NCI-H69 (cell line): ENCODE data around the gene GIGYF2.
"Not testable (repeated sequence)": the region's sequence is repeated elsewhere in the genome, so short reads cannot be mapped to it uniquely, and the experiment has no call there.

Experiments
- DNase-seq: peaks from one replicate; lab custom pipeline; 2025; lab: John Stamatoyannopoulos, UW

Gene GIGYF2

DNA sequence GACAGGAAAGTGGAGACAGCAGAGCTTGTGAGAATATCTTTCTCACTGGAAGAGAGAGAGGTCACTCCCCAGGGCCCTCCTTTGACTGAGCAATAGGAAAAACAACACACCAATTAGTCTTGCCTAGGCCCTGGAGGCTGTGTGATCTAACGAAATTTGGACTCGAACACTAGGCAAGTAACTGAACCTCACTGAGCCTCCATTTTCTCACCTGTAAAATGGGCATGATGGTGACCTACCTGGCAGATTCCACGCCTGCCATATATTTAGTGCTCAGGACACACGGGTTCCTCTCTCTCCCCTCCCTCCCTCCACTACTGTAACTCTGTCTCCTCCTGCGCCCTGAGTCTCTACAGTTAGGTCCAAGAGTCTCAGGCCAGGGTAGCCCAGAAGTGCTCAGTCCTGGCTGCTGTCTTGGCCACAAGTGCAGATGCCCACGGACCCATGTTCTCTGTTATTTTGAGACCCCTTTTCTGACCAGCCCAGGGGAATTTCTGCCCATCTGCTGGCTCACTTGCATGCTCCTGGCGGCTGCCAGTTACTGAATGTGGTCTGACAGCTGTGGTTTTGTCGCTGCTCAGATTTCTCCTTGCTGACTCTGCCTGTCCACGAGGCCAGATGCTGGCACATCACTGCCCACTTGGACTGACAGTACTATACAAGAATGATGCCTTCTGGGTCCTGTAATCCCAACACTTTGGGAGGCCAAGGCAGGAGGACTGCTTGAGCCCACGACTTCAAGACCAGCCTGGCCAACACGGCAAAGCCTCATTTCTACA is 9.6 kb upstream of the GIGYF2 start:
- no peak for DNase-seq

DNA sequence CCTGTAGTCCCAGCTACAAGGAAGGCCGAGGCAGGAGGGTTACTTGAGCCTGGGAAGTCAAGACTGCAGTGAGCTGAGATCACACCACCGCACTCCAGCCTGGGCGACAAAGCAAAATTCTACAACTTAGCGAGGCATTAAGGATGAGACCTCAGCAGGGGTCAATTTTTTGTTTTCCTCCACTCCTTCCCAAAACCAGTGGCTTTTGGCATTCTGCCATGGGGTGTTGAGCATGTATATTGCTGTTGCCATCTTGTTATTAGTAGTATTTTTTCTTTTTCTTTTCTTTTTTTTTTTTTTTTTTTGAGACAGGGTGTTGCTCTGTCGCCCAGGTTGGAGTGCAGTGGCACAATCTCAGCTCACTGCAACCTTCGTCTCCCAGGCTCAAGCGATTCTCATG is 8.9 kb upstream of the GIGYF2 start:
- peak; percentile 14 for DNase-seq

DNA sequence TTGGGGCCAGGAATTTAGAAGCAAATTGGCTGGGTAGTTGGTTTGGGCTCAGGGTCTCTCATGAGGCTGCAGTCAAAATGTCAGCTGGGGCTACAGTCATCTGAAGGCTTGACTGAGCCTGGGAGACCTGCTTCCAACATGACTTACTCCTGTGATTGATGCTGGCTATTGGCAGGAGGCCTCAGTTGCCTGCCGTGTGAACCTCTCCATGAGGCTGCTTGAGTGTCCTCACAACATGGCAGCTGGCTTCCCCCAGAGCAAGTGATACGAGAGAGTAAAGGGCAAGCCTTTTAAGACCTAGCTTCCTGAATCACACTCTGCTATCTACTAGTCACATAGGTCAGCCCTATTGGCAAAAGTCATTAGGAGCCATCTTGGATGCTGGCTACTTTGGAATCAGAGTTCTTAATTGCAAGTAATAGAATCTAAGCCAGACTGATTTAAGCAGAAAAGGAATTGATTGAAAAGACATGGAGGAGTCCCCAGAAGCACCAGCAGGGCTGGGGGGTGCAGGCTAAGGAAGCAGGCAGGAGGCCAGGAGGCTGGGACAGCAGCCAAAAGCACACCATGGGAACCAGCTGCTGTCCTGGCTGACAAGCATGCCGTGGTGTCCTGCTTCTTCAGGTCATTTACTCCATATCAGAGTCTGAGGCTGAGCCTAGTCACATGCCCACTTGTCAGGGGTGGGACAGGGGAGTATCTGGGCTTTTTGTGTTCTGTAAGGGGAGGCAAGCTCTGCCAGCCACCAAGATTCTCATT is 7.8 kb upstream of the GIGYF2 start:
- DNase-seq = peak; percentile 76

DNA sequence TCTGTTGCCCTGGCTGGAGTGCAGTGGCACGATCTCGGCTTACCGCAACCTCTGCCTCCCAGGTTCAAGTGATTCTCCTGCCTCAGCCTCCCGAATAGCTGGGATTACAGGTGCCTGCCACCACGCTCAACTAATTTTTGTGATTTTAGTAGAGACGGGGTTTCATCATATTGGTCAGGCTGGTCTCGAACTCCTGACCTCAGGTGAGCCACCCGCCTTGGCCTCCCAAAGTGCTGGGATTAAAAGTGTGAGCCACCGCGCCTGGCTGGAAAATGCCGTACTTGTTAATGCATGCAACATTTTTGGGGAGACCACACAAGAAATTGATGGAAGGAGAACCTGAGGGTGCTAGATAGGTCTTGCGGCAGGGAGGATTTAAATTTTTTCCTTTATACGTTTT is 6.0 kb upstream of the GIGYF2 start:
- DNase-seq = not testable (repeated sequence)

DNA sequence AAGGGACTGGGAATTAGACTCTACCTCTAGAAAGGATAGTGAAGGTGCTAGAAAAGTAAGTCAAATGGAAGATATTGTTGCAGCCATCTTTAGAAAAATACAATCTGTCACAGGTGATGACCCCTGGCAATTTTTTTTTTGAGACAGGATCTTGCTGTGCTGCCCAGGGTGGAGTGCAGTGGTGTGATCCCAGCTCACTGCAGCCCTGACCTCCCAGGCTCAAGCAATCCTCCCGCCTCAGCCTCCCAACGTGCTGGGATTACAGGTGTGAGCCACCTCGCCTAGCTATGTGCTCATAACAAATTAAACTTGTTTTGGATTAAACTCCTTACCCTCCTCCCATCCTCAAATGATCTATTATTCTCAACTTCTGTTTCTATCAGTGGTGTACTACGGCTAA is 3.8 kb upstream of the GIGYF2 start:
- DNase-seq = no peak

DNA sequence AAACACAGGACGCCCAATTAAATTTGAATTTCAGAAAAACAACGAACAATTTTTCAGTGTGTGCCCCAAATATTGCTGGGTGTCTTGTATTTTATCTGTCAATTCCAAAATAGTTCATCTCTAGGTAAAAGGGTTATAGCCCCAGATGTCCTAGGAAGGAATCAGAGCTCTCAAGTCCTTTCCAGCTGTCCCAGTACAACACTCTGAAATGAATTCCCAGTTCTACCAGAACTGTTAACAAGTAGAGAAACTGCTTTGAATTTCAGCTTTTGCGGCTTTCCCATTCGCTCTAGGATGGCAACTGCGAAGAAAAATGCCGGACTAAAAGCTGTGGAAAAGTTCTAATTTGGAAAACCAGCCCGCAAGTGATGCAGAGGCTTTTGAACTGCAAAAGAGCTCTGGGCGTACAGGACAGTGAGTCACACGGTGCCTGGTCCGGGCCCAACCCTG is 497 bp upstream of the GIGYF2 start:
- DNase-seq = no peak

DNA sequence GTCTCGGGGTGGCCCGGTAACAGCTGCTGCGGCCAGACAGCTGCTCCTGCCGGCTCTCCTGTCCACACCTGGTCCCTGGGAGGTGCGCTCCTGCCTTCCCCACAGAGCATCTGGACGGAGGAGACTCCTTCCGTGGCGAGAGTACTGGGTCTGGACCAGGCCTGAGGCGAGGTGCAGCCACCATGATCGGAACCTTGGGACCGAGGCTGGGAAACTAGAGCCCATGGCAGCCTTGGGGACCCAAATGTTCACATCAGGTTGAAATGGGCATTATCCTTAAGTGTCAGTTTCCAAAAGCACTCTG is 628 bp downstream of the GIGYF2 start:
- DNase-seq = peak; percentile 52

DNA sequence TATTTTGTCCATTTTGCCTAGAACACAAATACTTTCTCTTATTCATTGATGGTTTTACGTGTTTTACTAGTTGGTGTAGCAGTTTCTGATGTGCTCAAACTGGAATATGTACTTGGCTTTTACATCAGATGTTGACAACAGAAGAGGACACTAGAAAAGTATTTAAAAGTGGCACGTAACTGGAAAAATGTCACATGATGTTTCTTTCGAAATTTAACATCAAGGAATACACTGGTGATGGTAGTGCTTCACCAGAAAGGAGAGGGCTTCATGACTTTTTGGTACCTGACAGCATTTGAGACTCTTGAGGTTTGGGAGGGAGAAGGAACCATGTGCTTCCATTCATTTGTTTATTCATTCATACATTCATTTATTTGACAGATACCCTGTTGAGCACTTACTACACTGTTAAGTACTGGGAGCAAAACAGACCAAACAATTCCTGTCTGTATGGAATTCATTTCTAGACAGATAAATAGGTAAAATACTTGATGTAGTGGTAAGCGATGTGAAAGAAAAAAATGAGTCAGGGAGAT is 1.5 kb downstream of the GIGYF2 start:
- DNase-seq = no peak

DNA sequence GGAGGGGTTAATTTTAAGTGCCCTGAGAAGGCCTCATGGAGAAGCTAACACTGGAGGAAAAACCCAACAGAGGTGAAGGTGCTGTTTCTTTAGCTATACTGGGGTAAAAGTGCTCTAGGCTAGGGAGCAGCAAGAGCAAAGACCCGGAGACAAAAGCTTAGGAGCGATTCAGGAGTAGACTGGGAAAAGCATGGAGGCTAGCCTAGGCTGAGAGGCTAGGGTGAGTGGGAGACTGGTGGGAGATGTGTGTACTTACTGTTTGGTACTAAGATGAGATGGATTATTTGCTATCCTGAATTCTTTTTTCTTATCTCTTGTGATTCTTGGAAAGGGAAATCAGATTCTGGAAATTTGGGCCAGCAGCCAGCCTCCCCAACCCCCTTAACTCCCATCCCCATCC is 2.0 kb downstream of the GIGYF2 start:
- DNase-seq = peak; percentile 14

DNA sequence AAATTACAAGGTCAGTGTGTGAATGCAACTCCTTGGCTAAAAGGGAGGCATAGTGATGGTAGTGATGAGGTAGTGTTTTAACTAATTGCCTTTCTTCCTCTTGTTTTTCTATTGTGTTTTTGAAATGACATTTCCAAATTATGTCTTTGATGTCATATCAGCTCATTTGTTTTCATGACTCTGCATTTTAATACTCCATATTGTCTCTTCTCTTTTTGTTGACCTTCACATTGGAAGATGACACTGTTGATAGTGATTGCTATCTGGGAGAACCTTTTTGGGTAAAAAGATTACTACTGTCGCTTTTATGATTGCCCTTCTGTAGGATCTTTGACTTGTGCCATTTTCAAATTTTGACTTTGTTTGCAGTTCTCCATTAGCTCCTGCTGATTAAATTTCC is 3.0 kb downstream of the GIGYF2 start:
- DNase-seq = no peak

DNA sequence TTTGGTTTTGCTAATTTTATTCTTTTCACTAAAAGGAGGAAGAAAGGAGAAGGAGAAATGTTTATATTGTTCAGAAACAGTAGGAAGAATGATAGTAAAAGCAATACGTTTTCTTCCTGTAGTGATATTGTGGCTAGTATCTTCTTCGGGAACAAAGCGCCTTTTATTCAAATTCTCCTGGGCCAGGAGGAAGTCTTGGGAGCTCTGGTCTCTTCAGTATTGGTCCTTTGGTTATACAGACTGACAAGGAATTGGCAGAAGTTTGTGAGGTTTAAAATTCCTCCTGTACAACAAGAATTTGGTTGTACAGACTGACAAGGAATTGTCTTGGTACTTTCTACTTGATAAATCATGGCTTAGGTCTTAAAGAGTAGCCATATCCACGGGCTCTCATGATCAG is 9.9 kb downstream of the GIGYF2 start:
- no peak for DNase-seq

DNA sequence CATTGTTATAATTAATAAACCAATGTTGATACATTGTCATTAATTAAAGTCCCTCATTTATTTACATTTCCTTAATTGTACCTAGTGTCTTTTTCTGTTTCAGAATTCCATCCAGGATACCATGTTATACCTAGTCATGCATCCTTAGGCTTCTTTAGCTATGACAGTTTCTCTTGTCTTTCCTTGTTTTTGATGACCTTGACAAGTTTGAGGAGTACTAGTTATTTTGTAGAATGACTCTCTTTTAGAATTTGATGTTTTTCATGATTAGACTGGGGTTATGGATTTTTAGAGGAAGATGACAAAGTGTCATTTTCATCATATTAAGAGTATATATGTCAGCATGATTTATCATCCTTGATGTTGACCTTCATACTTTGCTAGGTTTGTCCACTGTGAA is 16.4 kb downstream of the GIGYF2 start:
- no peak for DNase-seq

DNA sequence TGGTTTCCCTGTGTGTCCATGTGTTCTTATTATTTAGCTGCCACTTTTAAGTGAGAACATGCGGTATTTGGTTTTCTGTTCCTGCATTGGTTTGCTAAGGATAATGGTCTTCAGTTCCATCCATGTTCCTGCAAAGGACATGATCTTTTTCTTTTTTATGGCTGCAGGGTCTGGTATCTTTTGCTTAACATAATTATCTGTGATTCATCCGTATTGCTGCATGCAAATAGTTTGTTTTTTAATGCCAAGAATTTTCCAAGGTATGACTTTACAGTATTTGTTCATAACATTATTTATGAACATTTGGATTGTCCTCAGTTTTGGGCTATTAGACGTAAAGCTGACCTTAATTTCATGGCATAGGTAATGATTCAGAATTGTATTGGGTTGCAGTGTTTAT is 17.8 kb downstream of the GIGYF2 start:
- DNase-seq = no peak

DNA sequence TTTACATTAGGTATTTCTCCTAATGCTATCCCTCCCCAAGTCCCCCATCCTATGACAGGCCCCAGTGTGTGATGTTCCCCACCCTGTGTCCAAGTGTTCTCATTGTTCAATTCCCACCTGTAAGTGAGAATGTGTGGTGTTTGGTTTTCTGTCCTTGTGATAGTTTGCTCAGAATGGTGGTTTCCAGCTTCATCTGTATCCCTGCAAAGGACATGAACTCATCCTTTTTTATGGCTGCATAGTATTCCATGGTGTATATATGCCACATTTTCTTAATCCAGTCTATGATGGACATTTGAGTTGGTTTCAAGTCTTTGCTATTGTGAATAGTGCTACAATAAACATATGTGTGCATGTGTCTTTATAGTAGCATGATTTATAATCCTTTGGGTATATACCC is 22.9 kb downstream of the GIGYF2 start:
- not testable (repeated sequence) for DNase-seq

DNA sequence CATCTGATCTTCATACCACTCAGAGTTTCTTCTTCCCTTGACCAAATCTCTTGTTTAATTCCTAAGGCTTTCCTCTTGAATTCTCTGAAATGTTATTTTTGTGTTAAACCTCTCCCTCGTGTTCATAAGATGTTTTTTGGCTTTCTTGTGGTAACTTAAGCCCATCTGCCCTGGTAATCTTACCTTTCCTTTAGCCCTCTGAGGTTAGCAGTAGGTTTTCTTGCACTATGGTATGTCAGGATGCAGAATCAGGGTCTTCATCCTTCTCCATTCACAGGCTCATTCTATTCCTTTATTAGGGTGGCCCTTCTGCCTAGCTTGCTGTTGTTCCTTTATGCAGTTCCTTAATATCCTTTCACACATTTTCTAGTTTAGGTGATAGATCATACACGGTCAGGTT is 24.1 kb downstream of the GIGYF2 start:
- no peak for DNase-seq

DNA sequence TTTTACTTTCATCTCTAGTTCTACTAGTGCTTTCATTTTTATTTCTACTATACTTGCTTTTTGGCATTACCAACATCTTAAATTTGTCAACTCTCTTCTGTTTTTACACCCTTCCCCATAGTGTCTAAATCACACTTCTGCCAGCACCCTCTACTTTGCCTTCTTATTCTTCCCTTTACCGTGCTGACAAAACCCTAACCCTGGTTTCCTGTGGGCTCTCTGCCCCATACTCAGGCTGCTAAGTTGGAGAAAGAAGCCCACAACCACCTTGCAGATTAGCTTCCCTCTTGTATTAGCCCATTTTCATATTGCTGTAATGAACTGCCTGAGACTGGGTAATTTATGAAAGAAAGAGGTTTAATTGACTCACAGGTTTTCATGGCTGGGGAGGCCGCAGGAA is 24.8 kb downstream of the GIGYF2 start:
- no peak for DNase-seq

DNA sequence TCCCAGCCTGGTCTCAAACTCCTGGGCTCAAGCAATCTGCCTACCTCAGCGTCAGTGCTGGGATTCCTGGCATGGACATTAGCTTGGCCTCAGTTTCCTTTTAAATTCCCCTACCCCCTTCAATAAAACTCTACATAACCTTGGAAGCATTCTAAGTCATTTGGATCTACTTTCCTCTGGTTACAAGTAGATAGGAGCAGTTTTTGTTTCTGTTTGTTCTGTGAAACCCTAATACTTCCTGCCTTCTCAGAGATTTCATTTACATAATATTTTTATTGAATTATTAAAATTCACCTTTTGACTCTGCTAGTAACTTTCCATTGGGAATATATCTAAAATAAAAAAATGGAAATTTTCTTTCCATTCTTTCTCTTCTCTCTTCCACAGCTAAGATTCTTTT is 25.9 kb downstream of the GIGYF2 start:
- DNase-seq = no peak

DNA sequence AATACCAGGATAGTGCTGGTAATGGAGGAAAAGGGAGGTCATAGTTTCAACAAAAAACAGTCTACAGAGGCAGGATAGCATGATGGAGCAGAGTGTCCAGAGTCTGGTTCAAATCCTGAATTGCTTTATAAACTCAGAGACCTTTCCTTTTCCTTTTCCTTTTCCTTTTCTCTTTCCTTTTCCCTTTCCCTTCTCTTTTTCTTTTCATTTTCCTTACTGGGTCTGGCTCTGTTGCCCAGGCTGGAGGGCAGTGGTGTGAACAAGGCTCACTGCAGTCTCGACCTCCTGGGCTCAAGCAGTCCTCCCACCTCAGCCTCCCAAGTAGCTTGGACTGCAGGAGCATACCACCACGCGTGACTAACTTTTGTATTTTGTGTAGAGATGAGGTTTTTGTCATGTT is 31.7 kb downstream of the GIGYF2 start:
- no peak for DNase-seq

DNA sequence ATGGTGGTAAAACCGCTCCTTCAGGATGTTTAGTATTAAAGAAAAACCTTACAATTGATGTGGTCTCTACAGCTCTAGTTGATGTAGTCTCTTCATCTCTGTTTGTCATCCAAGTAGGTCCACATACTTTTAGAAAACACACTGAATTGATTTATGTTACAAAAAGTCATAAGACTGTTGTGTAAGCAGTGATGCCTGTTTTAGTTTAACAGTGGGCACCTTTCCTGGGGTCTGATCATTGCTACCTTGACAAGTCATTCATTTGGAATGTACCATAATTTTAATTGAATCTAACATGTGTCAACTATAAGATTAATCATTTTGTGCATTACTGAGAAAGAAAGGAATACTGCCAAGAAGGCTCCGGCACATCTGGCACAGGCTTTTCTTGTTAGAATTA is 34.3 kb downstream of the GIGYF2 start:
- DNase-seq = no peak

DNA sequence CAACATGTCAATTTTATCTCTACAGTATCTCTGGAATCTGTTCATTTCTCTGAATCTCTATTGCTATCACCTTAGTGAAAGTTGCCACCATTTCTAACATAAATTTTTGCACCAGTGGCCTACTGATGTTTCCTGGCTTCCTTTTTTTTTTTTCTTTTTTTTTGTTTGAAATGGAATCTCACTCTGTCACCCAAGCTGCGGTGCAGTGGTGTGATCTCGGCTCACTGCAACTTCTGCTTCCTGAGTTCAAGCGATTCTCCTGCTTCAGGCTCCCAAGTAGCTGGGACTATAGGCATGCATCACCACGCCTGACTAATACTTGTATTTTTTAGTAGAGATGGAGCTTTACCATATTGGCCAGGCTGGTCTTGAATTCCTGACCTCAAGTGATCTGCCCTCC is 44.2 kb downstream of the GIGYF2 start:
- DNase-seq = no peak

DNA sequence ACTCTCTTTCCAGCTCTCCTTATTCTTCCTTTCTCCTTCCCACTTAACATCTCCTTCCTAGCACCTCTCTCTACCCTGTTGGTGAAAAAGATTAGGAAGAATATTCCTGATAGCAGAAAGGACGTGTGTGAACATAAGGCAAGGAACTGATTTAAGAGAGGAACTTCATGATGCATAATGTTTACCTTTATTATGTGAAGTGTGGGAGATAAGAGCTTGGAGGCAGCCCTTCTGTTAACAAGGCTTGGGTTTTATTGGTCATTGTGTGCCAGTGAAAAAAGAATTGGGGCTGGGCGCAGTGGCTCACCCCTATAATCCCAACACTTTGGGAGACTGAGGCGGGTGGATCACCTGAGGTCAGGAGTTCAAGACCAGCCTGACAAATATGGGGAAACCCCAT is 44.8 kb downstream of the GIGYF2 start:
- no peak for DNase-seq

DNA sequence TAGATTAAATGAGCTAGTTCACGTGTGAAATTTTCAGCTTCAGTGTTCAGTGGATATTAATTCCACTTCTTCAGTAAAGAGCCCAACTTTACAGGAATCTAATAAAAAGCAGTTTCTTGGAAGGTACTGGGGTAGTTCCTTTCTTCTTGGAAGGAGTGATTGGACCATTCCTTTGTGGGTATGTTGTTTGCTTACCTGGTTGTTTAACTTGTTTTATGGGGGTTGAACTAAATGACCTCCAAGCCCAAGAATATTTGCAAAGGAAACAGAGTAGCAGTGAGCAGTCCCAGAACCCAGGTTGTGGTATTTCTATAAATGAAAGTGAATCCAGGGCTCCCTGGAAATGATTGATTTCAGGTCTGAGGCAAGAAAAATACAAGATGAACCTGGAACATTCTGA is 47.8 kb downstream of the GIGYF2 start:
- DNase-seq = no peak

DNA sequence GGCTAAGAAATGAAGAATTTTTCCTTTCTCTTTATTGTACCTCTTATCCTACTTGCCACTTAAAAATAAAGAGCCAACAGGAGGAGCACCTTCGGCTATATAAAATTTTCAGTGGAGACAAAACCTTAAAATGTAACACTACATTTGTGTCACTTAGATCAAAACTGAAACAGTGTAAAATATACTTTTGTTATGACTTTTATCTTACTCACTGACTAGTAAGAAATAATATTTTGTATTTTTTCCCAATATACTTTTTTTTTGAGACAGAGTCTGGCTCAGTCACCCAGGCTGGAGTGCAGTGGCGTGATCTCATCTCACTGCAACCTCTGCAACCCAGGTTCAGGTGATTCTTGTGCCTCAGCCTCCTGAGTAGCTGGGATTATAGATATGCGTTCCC is 50.9 kb downstream of the GIGYF2 start:
- DNase-seq = no peak

DNA sequence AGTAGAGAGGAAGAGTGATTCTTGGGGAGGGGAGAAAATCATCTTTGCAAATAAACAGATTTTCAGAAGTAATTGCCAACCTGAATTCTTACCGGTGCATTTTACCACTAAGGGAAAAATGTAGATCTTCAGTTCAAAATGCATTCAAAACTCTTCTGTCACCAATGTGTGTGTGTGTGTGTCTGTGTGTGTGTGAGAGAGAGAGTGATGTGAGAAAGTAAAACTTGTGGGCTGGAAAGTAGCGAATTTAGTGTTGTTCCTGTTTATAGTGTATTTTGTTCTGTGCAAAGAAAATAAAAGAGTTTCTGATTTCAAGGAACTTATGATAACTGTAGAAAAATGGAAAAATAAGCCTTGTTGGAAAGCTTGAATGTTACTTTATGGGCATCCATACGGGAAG is 52.2 kb downstream of the GIGYF2 start:
- DNase-seq = no peak
